ENCODE data around the gene GRB2.

- TF ChIP-seq CTCF (IDR thresholded peaks at IDR 0.05), result no peak
- no peak for TF ChIP-seq POLR2A (IDR thresholded peaks at IDR 0.05)
- no peak for TF ChIP-seq POLR2AphosphoS5 (IDR thresholded peaks at IDR 0.05)
Measured at GRCh38 chr17:75340631-75341030, 64.8 kb downstream of the GRB2 start.

Data from prostate gland (tissue), 2 donors.